OCI-LY7 (cell line): Measurements from ENCODE around the gene DCAF11. TPM values are rescaled to one million over a fixed set of nuclear protein-coding genes. Genes with fewer than 3 reads are reported as not detected.

Experiments
- BruUV-seq: library from RNA; stranded (reverse); fragments of 400-500 nt; replicated peaks from 2 replicates; lab custom pipeline; 2021; lab: Mats Ljungman, UMichigan
- CTCF ChIA-PET: fragments of 300-600 bp; sonication (Branson Sonifier 250); formaldehyde crosslinking; loops from one replicate; lab custom pipeline; 2022; ENCODE audit warnings: antibody characterized with exemption; ENCODE audit not compliant: unreplicated experiment; lab: Charles Lee
- POLR2A ChIA-PET: fragments of 300-600 bp; sonication (Branson Sonifier 250); formaldehyde crosslinking; loops from one replicate; lab custom pipeline; 2022; ENCODE audit warnings: antibody characterized with exemption; lab: Charles Lee
- DNase-seq: peaks from one replicate; pipeline ENCODE4 v3.0.0-alpha.2; 2015; ENCODE audit warnings: low spot score
- H2AFZ ChIP-seq: fragments of 200-600 bp; sonication (generic), shearing (Covaris generic); 2 replicates; pipeline ENCODE4 v1.6.1; 2014; ENCODE audit warnings: mild to moderate bottlenecking, antibody characterized with exemption, low read length, moderate library complexity
- H3K27ac ChIP-seq: fragments of 200-600 bp; sonication (generic); 2 replicates; pipeline ENCODE4 v1.5.1; 2014; ENCODE audit warnings: mixed run types, low read depth, mild to moderate bottlenecking, moderate library complexity, low read length, inconsistent platforms; ENCODE audit not compliant: poor library complexity, severe bottlenecking
- H3K36me3 ChIP-seq: fragments of 200-600 bp; sonication (generic); 2 replicates; pipeline ENCODE4 v1.6.1; 2014; ENCODE audit warnings: mild to moderate bottlenecking, antibody characterized with exemption, low read length, moderate library complexity, mixed read lengths; ENCODE audit not compliant: insufficient read depth
- H3K4me1 ChIP-seq: fragments of 200-600 bp; sonication (generic); 2 replicates; pipeline ENCODE4 v1.5.1; 2014; ENCODE audit warnings: mild to moderate bottlenecking, low read length; ENCODE audit not compliant: insufficient read depth, poor library complexity, severe bottlenecking
- H3K4me2 ChIP-seq: fragments of 200-600 bp; sonication (generic); 2 replicates; pipeline ENCODE4 v1.6.1; 2014; ENCODE audit warnings: mild to moderate bottlenecking, low read length
- H3K4me3 ChIP-seq: fragments of 200-600 bp; sonication (generic); 2 replicates; pipeline ENCODE4 v1.5.1; 2014; ENCODE audit warnings: mild to moderate bottlenecking, low read depth, low read length; ENCODE audit not compliant: poor library complexity, severe bottlenecking
- H3K79me2 ChIP-seq: fragments of 200-600 bp; sonication (generic); 2 replicates; pipeline ENCODE4 v1.6.1; 2016; ENCODE audit warnings: low read depth, mild to moderate bottlenecking, low read length, moderate library complexity, mixed read lengths; ENCODE audit not compliant: insufficient read depth
- H3K9me2 ChIP-seq: fragments of 200-600 bp; sonication (generic); 2 replicates; pipeline ENCODE4 v1.6.1; 2016; ENCODE audit warnings: mild to moderate bottlenecking, low read length, mixed read lengths; ENCODE audit not compliant: insufficient read depth
- H3K9me3 ChIP-seq: fragments of 200-600 bp; sonication (generic); 2 replicates; pipeline ENCODE4 v1.6.1; 2014; ENCODE audit warnings: mild to moderate bottlenecking, mixed run types, low read length, mixed read lengths
- H4K20me1 ChIP-seq: fragments of 200-600 bp; sonication (generic); 2 replicates; pipeline ENCODE4 v1.6.1; 2014; ENCODE audit warnings: mild to moderate bottlenecking, antibody characterized with exemption, low read length, moderate library complexity, mixed read lengths; ENCODE audit not compliant: insufficient read depth
- CTCF ChIP-seq: fragments of 200-600 bp; sonication (generic); conservative IDR thresholded peaks from 2 replicates; pipeline ENCODE4 v1.5.1; 2014; ENCODE audit warnings: mild to moderate bottlenecking, antibody characterized with exemption, low read length, moderate library complexity, mixed read lengths
- EZH2phosphoT487 ChIP-seq: fragments of 200-600 bp; sonication (generic); IDR thresholded peaks from 2 replicates; pipeline ENCODE4 v1.6.1; 2018; ENCODE audit warnings: low read depth, borderline replicate concordance, mild to moderate bottlenecking, mixed run types, antibody characterized with exemption, low read length, moderate library complexity, mixed read lengths
- intact Hi-C: fragments of 100-400 bp; cut with micrococcal nuclease; formaldehyde crosslinking; loops from one replicate; pipeline ENCODE4 v1.10.0; 2022; ENCODE audit not compliant: unreplicated experiment
- total RNA-seq, 2 experiments: library from RNA; depleted of rRNA in 1 of 2; stranded (reverse); fragments of >200 nt in 1 of 2; shearing (Covaris generic) in 1 of 2; gene quantifications; 2 replicates each; pipeline ENCODE4 v1.2.3, GENCODE V29; 2014 to 2022

DCAF11 gene
- total RNA-seq, 2 experiments from 2014 or later, result 63.6 to 75.5 TPM

- Histone ChIP-seq H3K79me2 (no peaks in the 10 kb centered on the region), H3K9me2 (no peaks in the 10 kb centered on the region), H3K4me2 (peak overlapping the region; percentile 6; the same call in 1 of the 2 replicates), H3K36me3 (peaks cover under 1% of the 10 kb centered on the region; the same call in 1 of the 2 replicates), H4K20me1 (no peaks in the 10 kb centered on the region), H3K4me1 (peaks cover 33% of the 10 kb centered on the region), H3K4me3 (no peak overlapping the region), H3K9me3 (no peaks in the 10 kb centered on the region), H3K27ac (no peak overlapping the region), H2AFZ (peak overlapping the region; percentile 38; the same call in 1 of the 2 replicates)
- TF ChIP-seq CTCF, result no peak
- TF ChIP-seq EZH2phosphoT487, result no peak
- intact Hi-C loops, result no loop called here
- CTCF ChIA-PET, result interaction anchor here (0.6 kb wide), 1 partner anchor 8 kb away, joined by 4 read pairs; no protein-coding TSS in a partner anchor
- no peak for DNase-seq
- no TSS peak for BruUV-seq
- POLR2A ChIA-PET, result interaction anchor here (1.4 to 2.8 kb wide), 2 partner anchors 15 to 16 kb away, joined by 5 to 11 read pairs; partner anchors contain the start of genes PSME2 and RNF31
Measured at GRCh38 chr14:24132061-24132685, 17.6 kb downstream of the DCAF11 start.

- BruUV-seq, result no TSS peak
- no peaks in the 10 kb centered on the region for H3K79me2 ChIP-seq
Measured at GRCh38 chr14:24132976-24133375, 18.4 kb downstream of the DCAF11 start.

More at GRCh38 chr14:24132976-24133375, 18.4 kb downstream of the DCAF11 start:
- Histone ChIP-seq H3K27ac (no peak overlapping the region), H3K4me2 (no peak overlapping the region), H3K9me3 (no peaks in the 10 kb centered on the region), H3K36me3 (peaks cover 8% of the 10 kb centered on the region), H3K4me3 (no peak overlapping the region), H2AFZ (no peak overlapping the region), H3K4me1 (peaks cover 32% of the 10 kb centered on the region), H4K20me1 (no peaks in the 10 kb centered on the region), H3K9me2 (no peaks in the 10 kb centered on the region)
- ChIA-PET CTCF (no interaction called here), POLR2A (interaction anchor here (0.7 to 2.8 kb wide), 5 partner anchors 14 to 23 kb away, joined by 4 to 11 read pairs (median 5); partner anchors contain the start of genes DCAF11, PSME2 and RNF31)
- TF ChIP-seq EZH2phosphoT487, result no peak
- no peak for TF ChIP-seq CTCF
- no peak for DNase-seq
- intact Hi-C loops, result no loop called here
